Stomach (tissue), 9 donors: ENCODE results near the gene LTF. TPM values are rescaled to one million over a fixed set of nuclear protein-coding genes. Genes with fewer than 3 reads are reported as not detected.
"Not testable (repeated sequence)": the region's sequence is repeated elsewhere in the genome, so short reads cannot be mapped to it uniquely, and the experiment has no call there.

ENCODE experiments used
- DNase-seq, 2 donors: peaks; one replicate each; pipeline versions ENCODE4 v3.0.0 to v3.0.0-alpha.2; 2013 to 2019
- H3K27ac ChIP-seq, 5 donors: fragments of 200-600 bp in 4 of 5; sonication (generic) in 4 of 5; one replicate each; pipeline ENCODE4 v1.5.1; 2013 to 2019; ENCODE audit warnings: mild to moderate bottlenecking in 1 of 5, moderate library complexity in 1 of 5
- H3K27me3 ChIP-seq, 3 donors: fragments of 200-600 bp; sonication (generic); one replicate each; pipeline ENCODE4 v1.5.1; 2017 to 2019; ENCODE audit warnings: mixed run types in 1 of 3
- H3K36me3 ChIP-seq, 4 donors: fragments of 200-600 bp; sonication (generic); 1 replicate in 3 of 4; 2 replicates in 1 of 4; pipeline ENCODE4 v1.5.1; 2016 to 2019
- H3K4me1 ChIP-seq, 4 donors: fragments of 200-600 bp; sonication (generic); one replicate each; pipeline ENCODE4 v1.5.1; 2016 to 2019
- H3K4me3 ChIP-seq, 4 donors: fragments of 200-600 bp; sonication (generic) in 3 of 4; one replicate each; pipeline ENCODE4 v1.5.1; 2016 to 2019; ENCODE audit warnings: mild to moderate bottlenecking in 1 of 4
- H3K9me3 ChIP-seq, 4 donors: fragments of 200-600 bp; sonication (generic); one replicate each; pipeline ENCODE4 v1.5.1; 2016 to 2019
- CTCF ChIP-seq, 7 experiments: fragments of 450-650 bp in 4 of 7; fragments of 200-600 bp in 3 of 7; sonication (generic) in 3 of 7; IDR thresholded peaks; one replicate each; pipeline ENCODE4 v1.5.1; 2016 to 2019; ENCODE audit warnings: antibody characterized with exemption in 7 of 7, control low read depth in 2 of 7, mild to moderate bottlenecking in 1 of 7
- EP300 ChIP-seq: sonication (generic); formaldehyde crosslinking; IDR thresholded peaks from one replicate; pipeline ENCODE4 v1.6.1; 2017; ENCODE audit warnings: antibody characterized with exemption
- POLR2A ChIP-seq, 4 donors: fragments of 450-650 bp; IDR thresholded peaks; one replicate each; pipeline ENCODE4 v1.6.1; 2016; ENCODE audit warnings: antibody characterized with exemption in 4 of 4, control low read depth in 2 of 4, mild to moderate bottlenecking in 1 of 4, moderate library complexity in 1 of 4
- POLR2AphosphoS5 ChIP-seq, 3 donors: sonication (generic); formaldehyde crosslinking; IDR thresholded peaks; one replicate each; pipeline ENCODE4 v1.6.1; 2016; ENCODE audit warnings: antibody characterized with exemption in 3 of 3
- WGBS, 5 donors: extraction: QIAGEN DNeasy Blood & Tissue Kit in 3 of 5; methylation state at CpG; one replicate each; pipeline versions ENCODE4 v1.1.5 to v1.1.7; 2013 to 2018; 5-methylcytosine and 5-hydroxymethylcytosine counted together
- intact Hi-C: fragments of 100-400 bp; cut with DNase I; formaldehyde crosslinking; loops from one replicate; pipeline ENCODE4 v1.15.1; 2023; ENCODE audit warnings: low total_unique reads
- polyA plus RNA-seq, 3 donors: library from polyadenylated mRNA; stranded (reverse); fragments of 200-250 nt; gene quantifications; one replicate each; pipeline ENCODE4 v1.2.3, GENCODE V29; 2013
- total RNA-seq, 5 donors: library from RNA; depleted of rRNA; stranded (reverse); fragments of >200 nt; gene quantifications; one replicate each; pipeline versions ENCODE4 v1.1.0 to v1.2.3, GENCODE V29; 2014 to 2016
- donor health status: healthy with polysubstance abuse.
- donor health status: Bipolar disorder and iron deficiency.
- donor health status: healthy.

The LTF gene
- total and polyA plus RNA-seq, 8 donors, result 0.58 to 1,112 (median 106) TPM

GRCh38 chr3:46393011-46393410, 71.7 kb downstream of the LTF start:
- Histone ChIP-seq H3K4me3 (no peak overlapping the region), H3K4me1 (no peaks in the 10 kb centered on the region), H3K27ac (no peak overlapping the region), H3K9me3 (no peaks in the 10 kb centered on the region), H3K27me3 (no peaks in the 10 kb centered on the region), H3K36me3 (no peaks in the 10 kb centered on the region)
- intact Hi-C loops, result no loop called here
- no peak for DNase-seq
- no peak for TF ChIP-seq POLR2AphosphoS5 (IDR thresholded peaks at IDR 0.05)
- no peak for TF ChIP-seq EP300
- no peak for TF ChIP-seq POLR2A (IDR thresholded peaks at IDR 0.05)
- TF ChIP-seq CTCF (IDR thresholded peaks at IDR 0.05), result no peak
- 66 to 76% (median 72%) methylated on average over 2 of the region's 2 CpGs for WGBS, 5 donors

DNA sequence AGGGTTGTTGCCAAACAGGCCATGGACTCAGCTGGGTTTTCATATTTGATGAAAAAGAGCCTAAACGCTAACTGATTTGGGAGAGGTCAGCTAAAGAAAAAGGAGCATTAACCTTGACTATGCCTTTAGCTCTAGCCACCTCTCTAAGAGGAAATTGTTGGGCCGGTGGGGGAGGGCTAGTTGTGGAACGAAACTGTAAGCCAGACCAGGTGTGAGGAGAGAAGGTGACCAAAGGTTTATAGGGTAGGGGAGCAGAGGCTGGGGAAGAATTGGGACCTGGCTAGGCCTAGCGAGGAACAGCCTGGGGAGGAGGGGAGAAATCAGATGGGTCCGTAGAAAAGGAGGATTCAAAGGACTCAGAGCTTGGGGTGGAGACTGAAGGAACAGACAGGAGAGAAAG, 73.2 kb downstream of the LTF start:
- H3K4me3 ChIP-seq, H3K27me3 ChIP-seq, H3K4me1 ChIP-seq, DNase-seq, intact Hi-C loops, H3K9me3 ChIP-seq, H3K36me3 ChIP-seq, H3K27ac ChIP-seq: not testable (repeated sequence)
- WGBS, 5 donors, result 91 to 94% (median 92%) methylated on average over 5 of the region's 5 CpGs

DNA sequence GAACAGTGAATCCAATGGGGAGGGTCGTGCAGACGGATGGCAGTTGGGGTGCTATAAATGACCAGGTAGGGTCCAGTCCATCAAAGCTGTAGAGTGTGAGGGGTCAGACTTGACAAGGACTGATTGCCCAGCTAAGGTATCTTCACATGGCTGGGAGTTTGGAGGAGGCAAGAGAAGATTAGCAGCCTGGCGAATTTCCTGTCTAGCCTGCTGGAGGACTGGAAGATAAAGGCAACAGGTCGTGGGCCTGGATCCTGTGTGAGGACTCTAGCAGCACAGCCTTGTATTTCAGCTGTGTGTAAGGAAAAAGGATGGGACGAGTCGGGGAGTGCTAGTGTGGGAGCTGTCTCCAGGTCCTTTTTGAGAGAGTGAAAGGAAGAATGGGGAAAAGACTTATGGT, 75.4 kb downstream of the LTF start:
- Histone ChIP-seq H3K9me3 (no peaks in the 10 kb centered on the region), H3K4me3 (no peak overlapping the region), H3K27me3 (no peaks in the 10 kb centered on the region), H3K36me3 (no peaks in the 10 kb centered on the region), H3K27ac (no peak overlapping the region), H3K4me1 (peaks cover 0 to under 1% (median 0%) of the 10 kb centered on the region in 4 donors)
- no peak for DNase-seq
- 81 to 86% (median 82%) methylated on average over 6 of the region's 6 CpGs for WGBS, 5 donors
- no peak for TF ChIP-seq POLR2A (IDR thresholded peaks at IDR 0.05)
- TF ChIP-seq POLR2AphosphoS5 (IDR thresholded peaks at IDR 0.05), result no peak
- TF ChIP-seq EP300, result no peak
- TF ChIP-seq CTCF (IDR thresholded peaks at IDR 0.05), result no peak
- intact Hi-C loops, result no loop called here

- 89 to 95% (median 93%) methylated on average over 4 of the region's 4 CpGs for WGBS, 5 donors
- DNase-seq, H3K9me3 ChIP-seq, H3K27ac ChIP-seq, H3K4me1 ChIP-seq, H3K4me3 ChIP-seq, H3K36me3 ChIP-seq, H3K27me3 ChIP-seq, intact Hi-C loops: not testable (repeated sequence)
Measured at GRCh38 chr3:46388847-46389246, 75.9 kb downstream of the LTF start.

GRCh38 chr3:46386205-46386604, 78.5 kb downstream of the LTF start:
- whole genome bisulfite sequencing, 5 donors, result 32 to 57% (median 50%) methylated on average over 4 of the region's 4 CpGs
- no peak overlapping the region for H3K27ac ChIP-seq
- H3K36me3 ChIP-seq, result no peaks in the 10 kb centered on the region
- H3K4me3 ChIP-seq, result no peak overlapping the region
- TF ChIP-seq POLR2AphosphoS5 (IDR thresholded peaks at IDR 0.05) (no peak), POLR2A (IDR thresholded peaks at IDR 0.05) (no peak), EP300 (no peak), CTCF (IDR thresholded peaks at IDR 0.05) (no peak)
- peak in 1 of 2 donors; percentile 37 for DNase-seq
- peaks cover 0 to 25% (median 11%) of the 10 kb centered on the region in 4 donors for H3K4me1 ChIP-seq
- H3K27me3 ChIP-seq, result no peaks in the 10 kb centered on the region
- no peaks in the 10 kb centered on the region for H3K9me3 ChIP-seq
- intact Hi-C loops, result no loop called here

Other genes with a start within 250 kb of the LTF start
- gene CCR3, start 222.4 kb downstream of the LTF start, total RNA-seq, result 1 to 10 TPM in 2 of 5 donors, not detected in 3; 7.1 to 8.9 TPM
- gene CCR3, start 222.4 kb downstream of the LTF start, polyA plus RNA-seq, result under 1 TPM in 1 of 3 donors, not detected in 2; 0.05 TPM
- 1 to 10 TPM in 1 of 5 donors, under 1 TPM in 1, not detected in 3; 0.37 to 2.5 TPM for gene CCR2, start 110.8 kb downstream of the LTF start, total RNA-seq
- under 1 TPM; 0.45 to 0.81 (median 0.61) TPM for gene CCR2, start 110.8 kb downstream of the LTF start, polyA plus RNA-seq
- 1 to 10 TPM in 1 of 5 donors, under 1 TPM in 1, not detected in 3; 0.18 to 9.4 TPM for gene CCR5, start 94.0 kb downstream of the LTF start, total RNA-seq
- gene CCR5, start 94.0 kb downstream of the LTF start, polyA plus RNA-seq, result 1 to 10 TPM in 1 of 3 donors, under 1 TPM in 2; 0.44 to 2.0 (median 0.68) TPM
- 1 to 10 TPM in 2 of 5 donors, not detected in 3; 2.8 to 5.2 TPM for gene CCRL2, start 57.6 kb downstream of the LTF start, total RNA-seq
- gene CCRL2, start 57.6 kb downstream of the LTF start, polyA plus RNA-seq, result 1 to 10 TPM in 2 of 3 donors, under 1 TPM in 1; 0.76 to 2.0 (median 1.5) TPM
- not detected for gene RTP3, start 33.1 kb upstream of the LTF start, total RNA-seq
- gene RTP3, start 33.1 kb upstream of the LTF start, polyA plus RNA-seq, result not detected
- gene LRRC2, start 101.4 kb upstream of the LTF start, total RNA-seq, result 1 to 10 TPM in 4 of 5 donors, not detected in 1; 1.7 to 4.6 (median 1.8) TPM
- gene LRRC2, start 101.4 kb upstream of the LTF start, polyA plus RNA-seq, result 1 to 10 TPM; 1.0 to 2.1 (median 1.5) TPM
- not detected for gene FAM240A, start 147.6 kb upstream of the LTF start, total RNA-seq
- not detected for gene FAM240A, start 147.6 kb upstream of the LTF start, polyA plus RNA-seq
- gene ALS2CL, start 228.8 kb upstream of the LTF start, total RNA-seq, result 100 to 1,000 TPM in 1 of 5 donors, 10 to 100 TPM in 4; 10.8 to 107 (median 50.0) TPM
- 100 to 1,000 TPM in 1 of 3 donors, 1 to 10 TPM in 2; 5.3 to 103 (median 9.3) TPM for gene ALS2CL, start 228.8 kb upstream of the LTF start, polyA plus RNA-seq
- gene TMIE, start 236.5 kb upstream of the LTF start, total RNA-seq, result under 1 TPM in 1 of 5 donors, not detected in 4; 0.55 TPM
- gene TMIE, start 236.5 kb upstream of the LTF start, polyA plus RNA-seq, result 1 to 10 TPM in 1 of 3 donors, under 1 TPM in 1, not detected in 1; 0.46 to 1.0 TPM